Naive thymus-derived CD8-positive, alpha-beta T cell (primary cell): Measurements from ENCODE around the gene STK10. TPM values are rescaled to one million over a fixed set of nuclear protein-coding genes. Genes with fewer than 3 reads are reported as not detected.

Experiments
- ATAC-seq, 2 donors: fragments of 150-1000 bp; cut with Tn5 transposase in 1 of 2; sonication (Bioruptor Pico), chemical (Tn5 transposase) in 1 of 2; 1 replicate in 1 of 2; 2 replicates in 1 of 2; pipeline ENCODE4 v1.10.0; 2021; ENCODE audit warnings: mild to moderate bottlenecking in 2 of 2, moderate library complexity in 2 of 2
- POLR2A ChIA-PET: fragments of 350-600 bp; sonication (Branson Sonifier 250); formaldehyde crosslinking; loops from one replicate; lab custom pipeline; 2021; ENCODE audit warnings: antibody characterized with exemption; lab: Charles Lee
- DNase-seq, 10 donors: peaks; one replicate each; pipeline versions ENCODE4 v3.0.0 to v3.0.0-alpha.2; 2020 to 2022
- H3K27ac Mint-ChIP-seq, 10 donors: one replicate each; pipeline ENCODE4 v1.8.0; 2020 to 2022; ENCODE audit warnings: mild to moderate bottlenecking in 10 of 10, mixed read lengths in 10 of 10, moderate library complexity in 4 of 10, inconsistent platforms in 1 of 10
- H3K27me3 Mint-ChIP-seq, 5 donors: one replicate each; pipeline ENCODE4 v1.8.0; 2021 to 2022; ENCODE audit warnings: mixed read lengths in 5 of 5
- H3K36me3 Mint-ChIP-seq, 3 donors: one replicate each; pipeline ENCODE4 v1.8.0; 2020 to 2022; ENCODE audit warnings: mixed read lengths in 3 of 3, mild to moderate bottlenecking in 2 of 3, inconsistent platforms in 1 of 3
- H3K4me1 Mint-ChIP-seq, 4 donors: one replicate each; pipeline ENCODE4 v1.8.0; 2021 to 2022; ENCODE audit warnings: mixed read lengths in 4 of 4
- H3K4me3 Mint-ChIP-seq, 10 donors: one replicate each; pipeline ENCODE4 v1.8.0; 2020 to 2022; ENCODE audit warnings: mild to moderate bottlenecking in 10 of 10, mixed read lengths in 10 of 10, moderate library complexity in 6 of 10, inconsistent platforms in 1 of 10
- H3K9me3 Mint-ChIP-seq, 9 donors: one replicate each; pipeline ENCODE4 v1.8.0; 2020 to 2022; ENCODE audit warnings: mixed read lengths in 9 of 9, mild to moderate bottlenecking in 3 of 9, inconsistent platforms in 1 of 9, moderate library complexity in 1 of 9
- polyA plus RNA-seq, 3 donors: library from polyadenylated mRNA; unstranded; fragments of 300-500 nt; fragmentation: Illumina TruSeq; gene quantifications; one replicate each; pipeline ENCODE4 v1.2.3, GENCODE V29; 2021
- total RNA-seq, 8 experiments: library from RNA in 2 of 8; stranded (reverse) in 2 of 8; gene quantifications; one replicate each; pipeline ENCODE4 v1.2.3 and lab custom pipeline; 2021 to 2026

Gene STK10
- total and polyA plus RNA-seq, 5 experiments from 2014 or later = 44.6 to 360 (median 128) TPM

DNA sequence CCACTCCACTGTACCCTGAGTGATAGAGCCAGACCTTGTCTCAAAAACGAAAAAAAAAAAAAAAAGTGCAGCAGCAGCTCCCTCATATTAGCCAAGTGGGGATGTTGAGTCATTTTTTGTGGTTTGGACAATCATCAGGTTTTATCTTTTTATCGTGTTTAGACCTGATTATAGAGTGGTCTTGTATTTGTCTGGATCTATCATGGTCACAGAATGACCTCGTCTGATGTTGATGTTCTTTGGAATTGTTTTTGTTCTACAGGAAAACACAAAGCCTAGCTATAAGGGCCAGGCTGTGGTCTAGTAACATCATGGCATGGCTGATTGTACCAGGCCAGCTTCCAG is 179.9 kb downstream of the STK10 start:
- Mint-ChIP-seq H3K27ac (peak overlapping the region; percentile 98 to 100 (median 99)), H3K36me3 (no peaks in the 10 kb centered on the region), H3K9me3 (no peaks in the 10 kb centered on the region), H3K4me3 (peak overlapping the region; percentile 93 to 100 (median 97)), H3K4me1 (peaks cover 25 to 40% (median 37%) of the 10 kb centered on the region in 4 donors), H3K27me3 (no peaks in the 10 kb centered on the region)
- DNase-seq = no peak
- ATAC-seq = no peak
- POLR2A ChIA-PET = interaction anchor here (1.1 to 3.7 kb wide), 10 partner anchors 12 to 951 kb away, joined by 3 to 43 read pairs (median 10); partner anchors contain the start of genes NPM1 and RPL26L1

DNA sequence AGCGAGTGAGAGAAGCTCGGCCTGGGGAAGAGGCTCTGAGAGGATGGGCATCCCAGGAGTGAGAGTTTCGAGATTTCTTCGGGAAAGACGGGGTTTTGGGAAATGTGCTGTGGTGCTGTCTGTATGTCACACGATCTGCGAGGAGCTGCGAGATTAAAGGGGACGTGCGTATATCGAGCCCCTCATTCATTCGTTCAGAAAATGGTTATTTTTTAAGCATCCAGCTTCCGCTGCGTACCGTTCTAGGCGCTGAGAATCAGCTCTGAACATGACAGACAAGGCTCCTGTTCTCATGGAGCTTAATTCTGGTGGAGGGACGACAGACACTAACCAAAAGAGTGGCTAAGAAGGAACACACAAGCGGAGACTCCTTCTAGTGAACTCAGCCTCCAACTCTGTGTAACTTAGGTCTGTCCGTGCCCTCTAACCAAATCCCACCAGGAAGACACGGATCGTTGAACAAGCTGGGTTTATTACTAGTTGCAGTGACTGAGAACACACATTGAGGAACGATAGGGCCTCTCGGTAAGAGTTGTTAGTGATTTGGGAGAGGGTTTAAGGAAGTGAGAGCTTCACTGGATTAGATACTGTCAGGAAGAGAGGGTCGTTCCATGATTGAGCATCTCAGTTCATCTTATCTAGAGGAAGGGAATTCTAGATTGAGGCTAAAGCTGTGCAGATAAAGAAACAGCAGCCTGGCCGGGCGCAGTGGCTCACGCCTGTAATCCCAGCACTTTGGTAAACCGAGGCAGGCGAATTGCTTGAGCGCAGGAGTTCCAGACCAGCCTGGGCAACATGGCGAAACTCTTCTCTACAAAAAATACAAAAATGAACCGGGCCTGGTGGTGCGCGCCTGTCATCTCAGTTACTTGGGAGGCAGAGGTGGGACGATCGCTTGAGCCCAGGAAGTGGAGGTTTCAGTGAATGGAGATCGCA is 180.6 kb downstream of the STK10 start:
- Mint-ChIP-seq H3K4me3 (peak overlapping the region; percentile 93 to 100 (median 97)), H3K27me3 (no peaks in the 10 kb centered on the region), H3K4me1 (peaks cover 25 to 44% (median 42%) of the 10 kb centered on the region in 4 donors), H3K9me3 (no peaks in the 10 kb centered on the region), H3K27ac (peak overlapping the region; percentile 98 to 100 (median 99)), H3K36me3 (no peaks in the 10 kb centered on the region)
- ATAC-seq (peak; percentile 12 to 19), DNase-seq (peak in 3 of 10 donors; percentile 5 to 64 (median 19))
- POLR2A ChIA-PET = interaction anchor here (0.5 to 3.7 kb wide), 21 partner anchors 10 to 952 kb away, joined by 3 to 43 read pairs (median 6); partner anchors contain the start of genes NPM1, RPL26L1 and STK10

DNA sequence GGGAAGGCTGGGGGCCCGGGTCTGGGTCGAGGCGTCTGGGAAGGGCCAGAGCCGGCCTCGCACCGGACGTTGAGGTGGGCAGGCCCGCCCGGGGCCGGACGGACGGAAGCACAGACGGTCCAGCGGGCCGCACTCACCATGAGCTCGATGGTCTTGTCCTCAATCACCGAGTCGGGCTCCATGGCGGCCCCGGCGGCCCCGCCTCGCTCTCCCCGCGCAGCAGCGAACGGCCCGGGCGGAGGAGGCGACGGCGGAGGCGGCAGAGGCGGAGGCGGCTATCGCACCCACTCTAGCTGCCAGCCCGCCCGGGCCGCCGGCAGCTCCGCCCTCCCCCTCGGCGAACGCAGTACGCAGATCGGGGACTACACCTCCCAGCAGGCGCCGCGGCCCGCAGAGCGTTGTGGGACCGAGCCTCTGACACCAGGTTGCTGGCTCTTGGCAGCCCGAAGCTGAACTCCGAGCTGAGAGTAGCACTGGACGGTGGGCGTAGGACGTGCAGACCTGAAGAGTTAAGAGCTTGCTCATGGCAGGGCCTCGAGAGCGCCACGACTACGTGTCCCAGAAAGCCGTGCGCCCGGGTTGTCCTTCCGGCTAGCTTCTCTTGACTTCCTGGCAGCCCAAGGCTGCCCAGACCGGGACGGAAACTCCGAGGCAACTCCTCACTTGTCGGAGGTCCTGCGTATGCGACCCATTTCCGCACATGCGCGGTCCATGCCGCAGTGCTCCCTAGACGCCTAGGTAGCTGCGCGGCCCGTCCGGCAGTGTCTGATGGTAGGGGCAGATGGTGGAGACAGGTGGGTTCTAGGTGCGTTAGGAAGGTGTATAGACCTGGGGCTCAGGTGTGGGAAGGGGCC is 181.5 kb downstream of the STK10 start, which contains the start of gene FBXW11:
TSS of gene FBXW11 (minus strand) at position 318 of the 854 bp plus-strand sequence. CDS start at position 182, 136 bp downstream.
- Mint-ChIP-seq H3K9me3 (no peaks in the 10 kb centered on the region), H3K4me3 (peak within 1 kb of the TSS; percentile 93 to 100 (median 98)), H3K27ac (peak within 1 kb of the TSS; percentile 98 to 100 (median 99)), H3K36me3 (no peaks in the 10 kb centered on the region), H3K27me3 (no peaks in the 10 kb centered on the region), H3K4me1 (peaks cover 34 to 53% (median 51%) of the 10 kb centered on the region in 4 donors)
- POLR2A ChIA-PET = interaction anchor here (0.6 to 3.7 kb wide), 29 partner anchors 9 to 953 kb away, joined by 3 to 43 read pairs (median 5); partner anchors contain the start of genes NPM1, RPL26L1 and STK10
- DNase-seq (peak; percentile 86 to 98 (median 93)), ATAC-seq (peak; percentile 87 to 89)

DNA sequence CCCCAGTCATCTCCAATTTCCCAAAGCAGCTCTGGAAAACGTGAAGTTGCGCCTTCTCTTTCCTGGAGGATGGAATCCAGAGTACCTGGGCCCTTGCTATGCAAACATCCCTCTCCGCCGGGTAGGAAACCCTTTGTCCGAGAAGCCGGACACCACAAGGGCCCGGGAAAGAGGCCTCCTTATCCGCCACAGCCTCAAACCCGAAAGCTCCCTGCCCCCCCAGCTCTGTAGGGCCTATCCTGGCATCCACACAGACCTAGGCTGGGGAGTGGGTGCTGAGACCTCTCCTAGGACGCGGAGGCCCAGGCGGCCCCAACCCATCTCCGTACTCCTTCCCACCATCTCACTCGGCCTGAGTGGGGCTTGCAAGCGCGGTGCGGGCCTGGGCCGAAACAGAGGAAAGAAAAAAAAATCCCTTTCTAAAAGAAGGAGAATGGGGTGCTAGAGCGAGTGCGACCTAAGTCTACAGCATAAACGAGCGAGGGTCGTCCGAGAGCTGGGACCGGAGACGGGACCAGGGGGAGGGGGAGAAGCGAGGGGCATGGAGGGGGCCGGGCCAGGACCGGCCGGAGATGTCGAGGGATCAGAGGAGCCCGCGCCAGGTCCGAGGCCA is 182.2 kb downstream of the STK10 start:
- peak in 4 of 10 donors; percentile 13 to 26 (median 18) for DNase-seq
- H3K9me3 Mint-ChIP-seq = no peaks in the 10 kb centered on the region
- peaks cover 40 to 61% (median 59%) of the 10 kb centered on the region in 4 donors for H3K4me1 Mint-ChIP-seq
- H3K4me3 Mint-ChIP-seq = peak overlapping the region; percentile 91 to 100 (median 96)
- H3K27me3 Mint-ChIP-seq = no peaks in the 10 kb centered on the region
- H3K27ac Mint-ChIP-seq = peak overlapping the region; percentile 82 to 100 (median 96)
- no peaks in the 10 kb centered on the region for H3K36me3 Mint-ChIP-seq
- POLR2A ChIA-PET = interaction anchor here (0.6 to 3.7 kb wide), 20 partner anchors 8 to 618 kb away, joined by 3 to 43 read pairs (median 6); partner anchors contain the start of genes NPM1 and STK10
- ATAC-seq = peak in 1 of 2 donors; percentile 2

DNA sequence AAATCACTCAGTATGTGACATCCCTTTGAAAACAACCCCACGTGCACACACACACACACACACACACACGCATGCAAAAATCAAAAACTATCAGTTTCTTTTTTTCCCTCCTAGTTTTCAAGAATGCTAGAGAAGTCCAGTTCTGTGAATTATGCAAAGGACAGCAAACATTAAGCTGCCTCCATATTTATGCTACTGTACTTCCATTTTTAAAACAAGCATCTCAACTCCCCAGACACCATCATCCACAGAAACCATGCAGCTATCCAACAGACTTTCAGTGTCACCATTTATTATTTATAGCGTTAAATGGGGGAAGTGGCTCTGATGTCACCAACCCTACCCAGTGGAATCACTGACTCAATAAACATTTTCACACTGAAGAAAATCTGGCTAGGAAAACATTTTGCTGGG is 183.2 kb downstream of the STK10 start:
- POLR2A ChIA-PET = interaction anchor here (1.8 to 3.7 kb wide), 3 partner anchors 46 to 182 kb away, joined by 6 to 38 read pairs (median 33); partner anchors contain the start of gene STK10

GRCh38 chr5:172003746-172004145 is 184.3 kb downstream of the STK10 start:
- POLR2A ChIA-PET = no interaction called here
- H3K27ac Mint-ChIP-seq = peak overlapping the region in 4 of 10 donors; percentile 42 to 72 (median 57)
- H3K27me3 Mint-ChIP-seq = no peaks in the 10 kb centered on the region
- H3K36me3 Mint-ChIP-seq = no peaks in the 10 kb centered on the region
- no peaks in the 10 kb centered on the region for H3K9me3 Mint-ChIP-seq
- H3K4me1 Mint-ChIP-seq = peaks cover 48 to 80% (median 74%) of the 10 kb centered on the region in 4 donors
- DNase-seq = no peak
- H3K4me3 Mint-ChIP-seq = peak overlapping the region in 6 of 10 donors; percentile 24 to 93 (median 48)
- ATAC-seq = no peak

More for the DNA sequence above, 183.2 kb downstream of the STK10 start:
- Mint-ChIP-seq H3K9me3 (no peaks in the 10 kb centered on the region), H3K27ac (peak overlapping the region; percentile 82 to 100 (median 96)), H3K36me3 (no peaks in the 10 kb centered on the region), H3K27me3 (no peaks in the 10 kb centered on the region), H3K4me1 (peaks cover 45 to 71% (median 67%) of the 10 kb centered on the region in 4 donors), H3K4me3 (peak overlapping the region; percentile 91 to 100 (median 96))
- ATAC-seq = no peak
- DNase-seq = peak in 3 of 10 donors; percentile 3 to 18 (median 8)

DNA sequence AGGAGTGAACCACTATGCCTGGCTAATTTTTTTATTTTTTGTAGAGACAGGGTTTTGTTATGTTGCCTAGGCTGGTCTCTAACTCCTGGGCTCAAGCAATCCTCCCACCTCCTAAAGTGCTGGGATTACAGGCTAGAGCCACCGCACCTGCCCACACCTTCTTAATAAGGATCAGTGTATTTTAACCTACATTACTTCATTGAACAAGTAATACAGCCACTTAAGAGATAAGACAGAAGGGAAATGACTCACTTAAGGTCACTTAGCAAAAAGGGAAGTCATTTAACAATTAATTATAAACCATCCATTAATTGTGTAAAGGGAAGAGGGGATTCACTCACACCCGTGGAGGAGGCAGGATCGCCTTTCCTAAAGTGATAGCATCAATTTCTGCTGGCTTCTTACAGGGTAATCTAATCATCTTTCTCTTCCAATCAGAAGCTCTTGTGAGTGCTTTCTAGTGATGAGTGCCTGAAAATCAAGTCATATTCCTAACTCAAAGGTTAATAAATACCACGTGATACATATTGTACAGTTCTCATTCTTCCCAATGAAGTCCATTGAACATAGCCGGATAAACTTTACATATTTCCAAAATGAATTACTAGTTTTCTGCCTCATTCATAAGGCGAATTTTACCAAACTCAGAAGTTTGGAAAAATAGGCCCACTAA is 185.0 kb downstream of the STK10 start:
- H3K4me3 Mint-ChIP-seq = peak overlapping the region in 1 of 10 donors; percentile 6
- DNase-seq (no peak), ATAC-seq (no peak)
- peaks cover 0 to under 1% (median 0%) of the 10 kb centered on the region in 3 donors for H3K36me3 Mint-ChIP-seq
- peaks cover 48 to 80% (median 75%) of the 10 kb centered on the region in 4 donors for H3K4me1 Mint-ChIP-seq
- POLR2A ChIA-PET = no interaction called here
- H3K27me3 Mint-ChIP-seq = no peaks in the 10 kb centered on the region
- peak overlapping the region in 4 of 10 donors; percentile 3 to 66 (median 26) for H3K27ac Mint-ChIP-seq
- no peaks in the 10 kb centered on the region for H3K9me3 Mint-ChIP-seq

- ATAC-seq (no peak), DNase-seq (peak in 2 of 10 donors; percentile 14 to 18)
- peak overlapping the region in 1 of 10 donors; percentile 7 for H3K4me3 Mint-ChIP-seq
- H3K36me3 Mint-ChIP-seq = peaks cover 0 to 2% (median 0%) of the 10 kb centered on the region in 3 donors
- POLR2A ChIA-PET = no interaction called here
- peaks cover 47 to 80% (median 75%) of the 10 kb centered on the region in 4 donors for H3K4me1 Mint-ChIP-seq
- H3K9me3 Mint-ChIP-seq = no peaks in the 10 kb centered on the region
- H3K27ac Mint-ChIP-seq = peak overlapping the region in 2 of 10 donors; percentile 31 to 44
- H3K27me3 Mint-ChIP-seq = no peaks in the 10 kb centered on the region
Observed at GRCh38 chr5:172002310-172002709, 185.7 kb downstream of the STK10 start.

DNA sequence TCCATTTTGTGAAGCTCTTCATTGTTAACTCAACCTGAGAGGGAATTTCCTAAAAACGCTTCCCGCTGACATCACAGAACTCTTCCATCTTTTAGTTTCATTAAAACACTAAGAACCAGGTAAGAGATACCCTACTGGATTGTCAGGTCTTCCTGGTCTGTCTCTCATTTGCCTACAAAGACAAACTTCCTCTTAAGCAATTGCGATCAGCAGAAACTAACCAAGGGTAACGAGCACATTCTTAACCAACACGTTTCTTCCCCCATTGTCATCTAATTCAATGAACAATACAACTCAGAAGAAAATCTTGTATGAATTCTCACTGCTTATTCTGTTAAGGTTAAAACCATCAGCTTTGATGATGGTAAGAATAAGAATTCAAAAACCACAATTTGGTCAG is 188.1 kb downstream of the STK10 start:
- DNase-seq (no peak), ATAC-seq (no peak)
- POLR2A ChIA-PET = no interaction called here
- H3K4me1 Mint-ChIP-seq = peaks cover 35 to 87% (median 73%) of the 10 kb centered on the region in 4 donors
- H3K36me3 Mint-ChIP-seq = peaks cover 0 to 24% (median 13%) of the 10 kb centered on the region in 3 donors
- no peaks in the 10 kb centered on the region for H3K27me3 Mint-ChIP-seq
- H3K27ac Mint-ChIP-seq = peak overlapping the region in 3 of 10 donors; percentile 20 to 74 (median 61)
- H3K9me3 Mint-ChIP-seq = no peaks in the 10 kb centered on the region
- H3K4me3 Mint-ChIP-seq = peak overlapping the region in 3 of 10 donors; percentile 29 to 41 (median 33)

GRCh38 chr5:171999100-171999499 is 188.9 kb downstream of the STK10 start:
- Mint-ChIP-seq H3K27me3 (no peaks in the 10 kb centered on the region), H3K36me3 (peaks cover 0 to 27% (median 13%) of the 10 kb centered on the region in 3 donors), H3K4me1 (peaks cover 34 to 89% (median 71%) of the 10 kb centered on the region in 4 donors), H3K9me3 (no peaks in the 10 kb centered on the region), H3K27ac (peak overlapping the region in 1 of 10 donors; percentile 61), H3K4me3 (no peak overlapping the region)
- ATAC-seq (no peak), DNase-seq (no peak)
- POLR2A ChIA-PET = interaction anchor here (0.7 kb wide), 1 partner anchor 26 kb away, joined by 4 read pairs; no protein-coding TSS in a partner anchor

DNA sequence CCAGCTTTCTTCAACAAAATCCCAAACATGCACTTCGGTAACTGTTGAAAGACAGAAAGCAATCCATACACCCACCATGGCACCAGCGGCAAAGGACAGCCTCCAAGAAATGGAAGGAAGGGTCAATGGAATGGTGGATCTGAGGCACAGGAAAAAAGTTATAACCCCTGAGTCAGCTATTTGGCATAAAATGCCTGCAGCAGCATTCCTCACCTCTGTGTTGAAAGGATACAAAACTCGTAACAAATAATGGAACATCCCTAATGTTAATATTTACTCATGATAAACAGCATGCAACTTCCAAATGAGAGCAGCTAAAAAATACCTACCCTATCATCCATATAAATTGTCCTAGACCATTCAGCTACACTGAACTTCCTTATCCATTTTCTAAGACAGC is 191.0 kb downstream of the STK10 start:
- no peak for ATAC-seq
- Mint-ChIP-seq H3K27ac (no peak overlapping the region), H3K4me1 (peaks cover 36 to 84% (median 63%) of the 10 kb centered on the region in 4 donors), H3K36me3 (peaks cover 0 to 40% (median 17%) of the 10 kb centered on the region in 3 donors), H3K9me3 (no peaks in the 10 kb centered on the region), H3K4me3 (no peak overlapping the region), H3K27me3 (no peaks in the 10 kb centered on the region)
- no peak for DNase-seq
- POLR2A ChIA-PET = interaction anchor here (0.9 to 1.6 kb wide), 2 partner anchors 9 to 10 kb away, joined by 5 to 13 read pairs; partner anchors contain the start of gene FBXW11
